Kidney epithelial cell (primary cell): ENCODE data around the gene HTR1D. TPM values are rescaled to one million over a fixed set of nuclear protein-coding genes. Genes with fewer than 3 reads are reported as not detected.

Source experiments
- DNase-seq: peaks from one replicate; pipeline ENCODE4 v3.0.0-alpha.2; 2010; ENCODE audit warnings: low read depth
- H3K27me3 ChIP-seq: 2 replicates; pipeline ENCODE4 v1.6.0; 2011; ENCODE audit warnings: low read length; ENCODE audit not compliant: control insufficient read depth, insufficient read depth
- H3K36me3 ChIP-seq: 2 replicates; pipeline ENCODE4 v1.5.1; 2011; ENCODE audit warnings: low read length; ENCODE audit not compliant: control insufficient read depth, insufficient read depth
- H3K4me3 ChIP-seq: 2 replicates; pipeline ENCODE4 v1.5.1; 2011; ENCODE audit warnings: low read depth, mild to moderate bottlenecking, control low read depth, low read length
- CTCF ChIP-seq: IDR thresholded peaks from 2 replicates; pipeline ENCODE4 v1.5.1; 2011; ENCODE audit warnings: mild to moderate bottlenecking, moderate library complexity, low read length, control low read depth, inconsistent platforms; ENCODE audit not compliant: insufficient read depth, poor library complexity, severe bottlenecking
- total RNA-seq: library from RNA; depleted of rRNA; stranded (reverse); fragments of >200 nt; gene quantifications from 2 replicates; pipeline ENCODE4 v1.2.3, GENCODE V29; 2015

HTR1D gene
- total RNA-seq, 1 donor from 2014 or later = 1.6 TPM

DNA sequence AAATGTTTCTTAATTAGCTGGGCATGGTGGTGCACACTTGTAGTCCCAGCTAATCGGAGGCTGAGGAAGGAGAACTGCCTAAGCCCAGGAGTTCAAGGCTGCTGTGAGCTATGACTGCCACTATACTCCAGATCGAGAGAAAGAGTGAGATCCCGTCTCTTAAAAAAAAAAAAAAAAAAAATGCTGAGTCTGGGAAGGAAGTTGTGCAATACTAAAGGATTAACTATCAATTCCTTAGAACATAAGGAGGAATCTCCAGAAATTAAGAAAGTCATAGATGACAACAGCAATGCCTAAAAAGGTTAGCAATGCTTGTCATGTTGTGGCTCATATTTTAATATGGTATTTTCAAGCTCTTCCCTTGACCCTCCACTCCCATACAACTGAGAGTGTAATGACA lies 53.9 kb downstream of the HTR1D start:
- H3K36me3 ChIP-seq = no peaks in the 10 kb centered on the region
- no peak overlapping the region for H3K4me3 ChIP-seq
- no peak for DNase-seq
- H3K27me3 ChIP-seq = no peaks in the 10 kb centered on the region
- TF ChIP-seq CTCF = no peak

GRCh38 chr1:23159963-23160877 lies 57.1 kb downstream of the HTR1D start:
- Histone ChIP-seq H3K27me3 (no peaks in the 10 kb centered on the region), H3K36me3 (no peaks in the 10 kb centered on the region), H3K4me3 (no peak overlapping the region)
- no peak for TF ChIP-seq CTCF
- no peak for DNase-seq

DNA sequence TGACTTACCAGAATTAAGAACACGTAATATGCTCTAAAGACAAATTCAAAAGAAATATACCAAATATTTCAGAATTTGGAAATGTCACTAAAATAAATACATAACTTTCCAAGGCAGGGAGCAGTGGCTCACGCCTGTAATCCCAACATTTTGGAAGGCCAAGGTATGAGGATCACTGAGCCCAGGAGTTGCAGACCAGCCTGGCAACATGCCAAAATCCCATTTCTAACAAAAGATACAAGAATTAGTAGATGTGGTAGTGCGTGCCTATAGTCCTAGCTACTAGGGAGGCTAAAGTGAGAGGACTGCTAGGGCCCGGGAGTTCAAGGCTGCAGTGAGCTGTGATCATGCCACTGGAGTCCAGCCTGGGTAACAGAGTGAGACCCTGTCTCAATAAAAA lies 60.4 kb downstream of the HTR1D start:
- no peak for TF ChIP-seq CTCF
- Histone ChIP-seq H3K4me3 (no peak overlapping the region), H3K27me3 (no peaks in the 10 kb centered on the region), H3K36me3 (no peaks in the 10 kb centered on the region)
- no peak for DNase-seq

DNA sequence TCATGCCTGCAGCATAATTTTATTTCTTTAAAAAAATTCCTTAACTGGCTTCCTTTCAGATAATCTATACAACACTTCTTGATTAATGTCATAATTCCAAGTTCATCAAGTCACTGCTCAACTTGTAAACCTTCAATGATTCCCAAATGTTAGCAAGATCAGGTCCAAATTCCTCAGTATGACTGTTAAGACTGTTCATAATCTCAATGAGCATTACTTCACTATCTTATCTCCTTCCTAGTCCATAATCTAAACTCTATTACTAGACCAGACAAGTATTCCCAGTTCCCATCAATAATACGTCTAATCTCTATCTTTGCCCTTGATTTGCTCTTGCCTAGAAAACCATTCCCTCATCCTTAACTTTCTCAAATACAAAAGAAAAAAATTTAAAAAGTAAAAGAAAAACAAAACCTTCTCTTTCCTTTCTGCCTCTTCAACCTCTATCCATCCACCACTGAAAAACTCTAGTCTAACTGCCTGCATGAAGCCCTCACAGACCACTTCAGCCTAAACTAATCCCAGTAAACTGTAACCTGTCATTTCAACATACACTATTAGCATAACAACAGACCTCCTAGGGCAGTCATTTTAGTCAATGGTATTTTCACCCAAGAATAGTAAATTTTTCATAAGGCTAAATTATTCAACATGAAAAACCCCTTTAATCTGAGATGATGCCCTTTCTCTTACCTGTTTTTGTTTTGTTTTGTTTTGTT lies 64.2 kb downstream of the HTR1D start:
- H3K36me3 ChIP-seq = no peaks in the 10 kb centered on the region
- no peak for TF ChIP-seq CTCF
- no peaks in the 10 kb centered on the region for H3K27me3 ChIP-seq
- no peak overlapping the region for H3K4me3 ChIP-seq
- no peak for DNase-seq

DNA sequence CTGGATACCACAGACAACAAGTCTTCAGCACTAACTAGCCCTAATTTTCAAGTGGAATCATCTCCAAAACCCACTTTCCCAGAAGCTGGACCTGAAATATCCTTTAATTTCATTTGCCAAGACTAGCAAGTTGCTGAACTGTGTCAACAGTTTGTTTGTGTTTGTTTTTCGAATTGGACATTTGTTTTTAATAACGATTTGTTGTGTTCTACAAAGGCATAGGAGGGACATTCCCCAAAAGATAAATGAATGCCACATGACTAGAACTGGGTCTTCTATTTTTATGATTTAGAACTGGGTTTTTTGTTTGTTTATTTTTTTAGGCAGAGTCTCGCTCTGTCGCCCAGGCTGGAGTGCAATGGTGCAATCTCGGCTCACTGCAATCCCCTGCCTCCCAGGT lies 66.6 kb downstream of the HTR1D start:
- no peak for DNase-seq
- H3K36me3 ChIP-seq = no peaks in the 10 kb centered on the region
- TF ChIP-seq CTCF = no peak
- H3K27me3 ChIP-seq = no peaks in the 10 kb centered on the region
- H3K4me3 ChIP-seq = no peak overlapping the region
